ENCODE results near the gene SH3GLB1. TPM values are rescaled to one million over a fixed set of nuclear protein-coding genes. Genes with fewer than 3 reads are reported as not detected.
A peak's percentile ranks its signal among the peaks of the same experiment; 100 is the strongest.

The SH3GLB1 gene
- total and polyA plus RNA-seq, 7 donors: 47.3 to 91.8 (median 56.7) TPM

DNA sequence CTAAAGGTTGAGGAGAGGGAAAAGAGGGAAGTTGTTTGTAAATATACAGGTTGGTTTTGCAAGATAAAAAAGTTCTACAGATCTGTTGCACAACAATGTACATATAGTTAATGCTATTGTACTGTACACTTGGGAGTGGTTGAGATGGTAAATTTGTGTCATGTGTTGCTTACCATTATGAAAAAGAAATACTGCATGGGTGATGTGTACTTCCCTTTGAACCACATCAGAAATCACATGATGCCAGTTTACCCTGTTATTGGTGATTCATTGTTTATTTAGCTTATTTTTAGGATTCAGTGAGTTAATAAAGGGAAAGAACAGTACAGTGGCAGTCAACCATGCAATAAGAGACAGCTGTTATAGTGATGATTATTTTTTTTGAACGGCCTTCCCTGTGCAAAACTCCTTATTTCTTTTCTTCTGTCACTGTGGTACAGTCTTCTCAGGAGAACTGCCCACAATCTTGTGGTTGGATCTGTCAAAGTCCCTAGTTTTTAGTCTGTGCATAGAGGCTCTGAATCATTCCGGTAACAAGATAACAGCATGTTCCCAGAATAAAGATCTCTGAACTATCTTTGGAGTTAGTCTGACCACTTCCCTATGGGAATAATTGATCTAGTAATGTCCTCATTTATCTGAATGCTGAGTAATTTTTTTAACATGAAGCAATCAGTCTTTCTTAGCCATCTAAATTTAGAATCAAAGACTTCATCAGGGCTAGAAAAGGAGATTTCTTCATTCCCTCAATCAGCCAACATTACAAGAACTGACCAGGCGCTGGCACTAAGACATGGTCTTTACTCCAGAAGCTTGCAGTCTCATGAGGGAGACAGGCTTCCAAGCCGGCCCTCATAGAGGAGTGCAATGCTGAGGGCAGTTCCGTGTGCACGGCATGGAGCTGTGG is 84.2 kb downstream of the SH3GLB1 start:
- 82 to 90% methylated on average over 6 of the region's 6 CpGs for WGBS, 2 donors
- Histone ChIP-seq H3K9me3 (no peaks in the 10 kb centered on the region), H3K36me3 (no peaks in the 10 kb centered on the region), H3K4me1 (peaks cover 0 to 11% (median 11%) of the 10 kb centered on the region in 4 donors), H3K27ac (peak overlapping the region in 1 of 4 donors; percentile 28), H3K4me3 (no peak overlapping the region), H3K27me3 (no peaks in the 10 kb centered on the region)
- peak; percentile 73 for DNase-seq
- intact Hi-C loops (cut with DNase I): no loop called here
- TF ChIP-seq, protein P1, sequence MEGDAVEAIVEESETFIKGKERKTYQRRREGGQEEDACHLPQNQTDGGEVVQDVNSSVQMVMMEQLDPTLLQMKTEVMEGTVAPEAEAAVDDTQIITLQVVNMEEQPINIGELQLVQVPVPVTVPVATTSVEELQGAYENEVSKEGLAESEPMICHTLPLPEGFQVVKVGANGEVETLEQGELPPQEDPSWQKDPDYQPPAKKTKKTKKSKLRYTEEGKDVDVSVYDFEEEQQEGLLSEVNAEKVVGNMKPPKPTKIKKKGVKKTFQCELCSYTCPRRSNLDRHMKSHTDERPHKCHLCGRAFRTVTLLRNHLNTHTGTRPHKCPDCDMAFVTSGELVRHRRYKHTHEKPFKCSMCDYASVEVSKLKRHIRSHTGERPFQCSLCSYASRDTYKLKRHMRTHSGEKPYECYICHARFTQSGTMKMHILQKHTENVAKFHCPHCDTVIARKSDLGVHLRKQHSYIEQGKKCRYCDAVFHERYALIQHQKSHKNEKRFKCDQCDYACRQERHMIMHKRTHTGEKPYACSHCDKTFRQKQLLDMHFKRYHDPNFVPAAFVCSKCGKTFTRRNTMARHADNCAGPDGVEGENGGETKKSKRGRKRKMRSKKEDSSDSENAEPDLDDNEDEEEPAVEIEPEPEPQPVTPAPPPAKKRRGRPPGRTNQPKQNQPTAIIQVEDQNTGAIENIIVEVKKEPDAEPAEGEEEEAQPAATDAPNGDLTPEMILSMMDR (IDR thresholded peaks at IDR 0.05): no peak
- TF ChIP-seq POLR2A (IDR thresholded peaks at IDR 0.05) (no peak), EP300 (IDR thresholded peaks at IDR 0.05) (no peak), POLR2AphosphoS5 (IDR thresholded peaks at IDR 0.05) (peak in 1 of 4 donors; percentile 24)

- Histone ChIP-seq H3K9me3 (no peaks in the 10 kb centered on the region), H3K36me3 (no peaks in the 10 kb centered on the region), H3K4me1 (peaks cover 0 to 11% (median 11%) of the 10 kb centered on the region in 4 donors), H3K27ac (no peak overlapping the region), H3K27me3 (no peaks in the 10 kb centered on the region), H3K4me3 (no peak overlapping the region)
- TF ChIP-seq POLR2A (IDR thresholded peaks at IDR 0.05): no peak
- no peak for TF ChIP-seq POLR2AphosphoS5 (IDR thresholded peaks at IDR 0.05)
- TF ChIP-seq, protein P1 (IDR thresholded peaks at IDR 0.05): no peak
- no peak for TF ChIP-seq EP300 (IDR thresholded peaks at IDR 0.05)
- intact Hi-C loops (cut with DNase I): no loop called here
- DNase-seq: no peak
Observed at GRCh38 chr1:86795316-86795715, 90.9 kb downstream of the SH3GLB1 start.

Other genes with a start within 250 kb of the SH3GLB1 start
- under 1 TPM in 1 of 4 donors, not detected in 3; 0.83 TPM for gene CLCA1, start 235.6 kb upstream of the SH3GLB1 start, total RNA-seq
- gene CLCA1, start 235.6 kb upstream of the SH3GLB1 start, polyA plus RNA-seq: 100 to 1,000 TPM; 184 to 262 (median 201) TPM
- gene CLCA4, start 157.5 kb upstream of the SH3GLB1 start, total RNA-seq: 1 to 10 TPM in 2 of 4 donors, not detected in 2; 1.7 to 2.1 TPM
- gene CLCA4, start 157.5 kb upstream of the SH3GLB1 start, polyA plus RNA-seq: 100 to 1,000 TPM; 168 to 854 (median 502) TPM
- gene SELENOF, start 209.6 kb downstream of the SH3GLB1 start, total RNA-seq: 100 to 1,000 TPM in 1 of 4 donors, 10 to 100 TPM in 3; 66.7 to 110 (median 84.1) TPM
- gene SELENOF, start 209.6 kb downstream of the SH3GLB1 start, polyA plus RNA-seq: 100 to 1,000 TPM in 1 of 3 donors, 10 to 100 TPM in 2; 71.5 to 128 (median 77.0) TPM
- 10 to 100 TPM; 10.0 to 13.7 (median 11.8) TPM for gene HS2ST1, start 210.1 kb downstream of the SH3GLB1 start, total RNA-seq
- 1 to 10 TPM; 2.4 to 8.3 (median 3.2) TPM for gene HS2ST1, start 210.1 kb downstream of the SH3GLB1 start, polyA plus RNA-seq